Measurements from ENCODE around the gene CCR6. TPM values are rescaled to one million over a fixed set of nuclear protein-coding genes. Genes with fewer than 3 reads are reported as not detected.

Gene CCR6
- total and polyA plus RNA-seq, 2 donors (not counting 3 experiments of a cell fraction or from before 2014, with no cell fraction given), result not detected

GRCh38 chr6:167150941-167151549 is 28.1 kb downstream of the CCR6 start:
- Histone ChIP-seq H3K4me2 (ENCODE audit: insufficient read depth, low read length) (no peak overlapping the region), H3K79me2 (ENCODE audit: control insufficient read depth, insufficient read depth, low read length) (no peaks in the 10 kb centered on the region), H4K20me1 (replicated peaks; ENCODE audit: control insufficient read depth, extremely low read depth, insufficient read depth, low read length) (no peaks in the 10 kb centered on the region), H3K36me3 (ENCODE audit: control insufficient read depth in 2 of 2, extremely low read depth in 1 of 2, insufficient read depth in 2 of 2, low read length in 2 of 2) (no peaks in the 10 kb centered on the region), H3K4me3 (replicated peaks in 1 of 3; ENCODE audit: insufficient read depth in 1 of 3, low read depth in 1 of 3, low read length in 3 of 3) (no peak overlapping the region), H3K9me1 (replicated peaks; ENCODE audit: control insufficient read depth, extremely low read depth, insufficient read depth, low read length) (no peaks in the 10 kb centered on the region), H3K9ac (replicated peaks; ENCODE audit: extremely low read depth, insufficient read depth, low read length) (no peak overlapping the region), H3K4me1 (ENCODE audit: control insufficient read depth, extremely low read depth, insufficient read depth, low read length) (peaks cover 4% of the 10 kb centered on the region), H3K27me3 (ENCODE audit: control insufficient read depth in 2 of 2, insufficient read depth in 2 of 2, low read length in 2 of 2) (no peaks in the 10 kb centered on the region), H3K27ac (ENCODE audit: insufficient read depth, low read depth, low read length) (no peak overlapping the region), H3K9me3 (replicated peaks; ENCODE audit: control insufficient read depth, insufficient read depth, low read length) (no peaks in the 10 kb centered on the region), H2AFZ (ENCODE audit: low read depth, low read length) (no peak overlapping the region)
- DNase-seq (ENCODE audit: low read depth, low spot score) (no peak), FAIRE-seq (no peak)
- ChIA-PET CTCF (no interaction called here), POLR2A (no interaction called here)
- intact Hi-C loops (cut with micrococcal nuclease), result no loop called here
- dilution Hi-C loops (cut with MboI; ENCODE audit: extremely low pct_ligation_motif_present, low sequenced_read_pairs), result no loop called here
- no peak for TF ChIP-seq FOS (IDR thresholded peaks at IDR 0.05; ENCODE audit: borderline replicate concordance, insufficient read depth, low read length)
- no peak for TF ChIP-seq JUN (IDR thresholded peaks at IDR 0.05; ENCODE audit: borderline replicate concordance, insufficient read depth, insufficient read length, low read depth)
- no peak for TF ChIP-seq POLR2AphosphoS5 (IDR thresholded peaks at IDR 0.05; ENCODE audit: insufficient read depth, low read depth, low read length)
- BruUV-seq (replicated peaks), result no TSS peak

- no peak for DNase-seq (ENCODE audit: low read depth, low spot score)
- no peaks in the 10 kb centered on the region for H3K9me1 ChIP-seq (replicated peaks; ENCODE audit: control insufficient read depth, extremely low read depth, insufficient read depth, low read length)
- no peak overlapping the region for H3K4me3 ChIP-seq (replicated peaks in 1 of 3; ENCODE audit: insufficient read depth in 1 of 3, low read depth in 1 of 3, low read length in 3 of 3)
- no peaks in the 10 kb centered on the region for H3K9me3 ChIP-seq (replicated peaks; ENCODE audit: control insufficient read depth, insufficient read depth, low read length)
- H4K20me1 ChIP-seq (replicated peaks; ENCODE audit: control insufficient read depth, extremely low read depth, insufficient read depth, low read length), result no peaks in the 10 kb centered on the region
- H3K27ac ChIP-seq (ENCODE audit: insufficient read depth, low read depth, low read length), result no peak overlapping the region
- ChIA-PET CTCF (no interaction called here), POLR2A (no interaction called here)
- H3K27me3 ChIP-seq (ENCODE audit: control insufficient read depth in 2 of 2, insufficient read depth in 2 of 2, low read length in 2 of 2), result no peaks in the 10 kb centered on the region
- H2AFZ ChIP-seq (ENCODE audit: low read depth, low read length), result no peak overlapping the region
- intact Hi-C loops (cut with micrococcal nuclease) (no loop called here), dilution Hi-C loops (cut with MboI; ENCODE audit: extremely low pct_ligation_motif_present, low sequenced_read_pairs) (no loop called here)
- H3K9ac ChIP-seq (replicated peaks; ENCODE audit: extremely low read depth, insufficient read depth, low read length), result no peak overlapping the region
- no peaks in the 10 kb centered on the region for H3K36me3 ChIP-seq (ENCODE audit: control insufficient read depth in 2 of 2, extremely low read depth in 1 of 2, insufficient read depth in 2 of 2, low read length in 2 of 2)
- no peak for FAIRE-seq
- peaks cover 4% of the 10 kb centered on the region for H3K4me1 ChIP-seq (ENCODE audit: control insufficient read depth, extremely low read depth, insufficient read depth, low read length)
- no peak overlapping the region for H3K4me2 ChIP-seq (ENCODE audit: insufficient read depth, low read length)
- BruUV-seq (replicated peaks), result no TSS peak
- TF ChIP-seq GATA2 (IDR thresholded peaks at IDR 0.05; ENCODE audit: insufficient read depth, insufficient read length, low read depth, low read length), result no peak
- no peaks in the 10 kb centered on the region for H3K79me2 ChIP-seq (ENCODE audit: control insufficient read depth, insufficient read depth, low read length)
These were observed 28.8 kb downstream of the CCR6 start for GRCh38 chr6:167151648-167152047.

Measured in endothelial cell of umbilical vein (primary cell).